Stimulated activated memory B cell treated with anti-CD40 and anti-IgM and Interleukin-4, amounts not matched to agents 10 μg/mL and 1 μg/mL and 100 μg/mL, for 72 hours (primary cell): ENCODE measurements around the gene CMTM2.

Experiments
- ATAC-seq: fragments of 150-1000 bp; cut with Tn5 transposase; 2 replicates; pipeline ENCODE4 v1.10.0; 2021
- H3K27ac Mint-ChIP-seq: one replicate; pipeline ENCODE4 v1.8.0; 2022; ENCODE audit warnings: mild to moderate bottlenecking, mixed read lengths
- H3K27me3 Mint-ChIP-seq: one replicate; pipeline ENCODE4 v1.8.0; 2022; ENCODE audit warnings: mixed read lengths
- H3K36me3 Mint-ChIP-seq: one replicate; pipeline ENCODE4 v1.8.0; 2022; ENCODE audit warnings: mixed read lengths
- H3K4me1 Mint-ChIP-seq: one replicate; pipeline ENCODE4 v1.8.0; 2022; ENCODE audit warnings: mixed read lengths
- H3K4me3 Mint-ChIP-seq: one replicate; pipeline ENCODE4 v1.8.0; 2022; ENCODE audit warnings: mild to moderate bottlenecking, moderate library complexity, mixed read lengths
- H3K9me3 Mint-ChIP-seq: one replicate; pipeline ENCODE4 v1.8.0; 2022; ENCODE audit warnings: mixed read lengths

CMTM2 gene, protein sequence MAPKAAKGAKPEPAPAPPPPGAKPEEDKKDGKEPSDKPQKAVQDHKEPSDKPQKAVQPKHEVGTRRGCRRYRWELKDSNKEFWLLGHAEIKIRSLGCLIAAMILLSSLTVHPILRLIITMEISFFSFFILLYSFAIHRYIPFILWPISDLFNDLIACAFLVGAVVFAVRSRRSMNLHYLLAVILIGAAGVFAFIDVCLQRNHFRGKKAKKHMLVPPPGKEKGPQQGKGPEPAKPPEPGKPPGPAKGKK

DNA sequence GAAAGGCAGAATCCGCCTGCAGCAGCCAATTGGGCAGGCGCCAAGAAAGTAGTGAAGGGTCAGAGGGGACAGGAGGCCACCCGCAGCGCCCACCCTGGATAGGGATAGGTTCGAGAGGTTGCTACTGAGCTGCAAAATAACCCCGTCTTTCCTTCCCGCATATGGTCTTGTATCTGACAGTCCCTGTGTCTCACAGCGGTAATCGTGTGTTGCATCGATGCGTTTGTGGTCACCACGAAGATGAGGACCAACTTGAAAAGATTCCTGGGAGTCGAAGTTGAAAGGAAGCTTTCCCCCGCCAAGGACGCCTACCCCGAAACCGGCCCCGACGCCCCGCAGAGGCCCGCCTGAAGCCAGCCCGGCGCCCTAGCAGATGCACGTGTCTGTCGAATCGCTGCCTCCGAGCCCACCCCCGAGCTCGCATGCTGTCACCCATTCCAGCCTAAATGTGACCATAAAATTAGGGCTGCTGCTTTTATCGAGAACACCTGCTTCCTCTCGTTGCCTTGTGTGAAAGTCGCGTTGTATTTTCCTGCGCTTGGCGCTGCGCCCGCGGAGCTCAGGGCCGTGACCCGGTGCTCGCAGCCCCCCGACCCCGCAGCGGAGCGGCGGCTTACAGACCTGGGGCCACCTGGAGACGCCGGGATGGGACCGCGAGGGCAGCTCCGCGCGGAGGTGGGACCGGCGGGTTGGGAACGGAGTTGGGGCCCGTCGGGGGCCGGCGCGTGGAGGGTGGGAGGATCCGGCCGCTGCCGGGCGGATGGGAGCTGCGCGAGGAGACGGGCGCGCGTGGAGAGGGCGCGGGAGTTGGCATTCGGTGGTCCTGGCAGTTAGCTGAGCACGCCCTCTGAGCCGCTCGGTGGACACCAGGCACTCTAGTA lies at the start of gene CMTM2:
Gene CMTM2, plus strand, starts transcription at position 813 of the 881 bp plus-strand sequence. CDS start 145 bp downstream, outside the sequence.
- Mint-ChIP-seq H3K27me3 (peaks cover 35% of the 10 kb centered on the region), H3K27ac (no peak within 1 kb of the TSS), H3K9me3 (peaks cover 3% of the 10 kb centered on the region), H3K4me1 (peaks cover 8% of the 10 kb centered on the region), H3K4me3 (peak within 1 kb of the TSS; percentile 43), H3K36me3 (peaks cover 6% of the 10 kb centered on the region)
- ATAC-seq: peak; percentile 20

DNA sequence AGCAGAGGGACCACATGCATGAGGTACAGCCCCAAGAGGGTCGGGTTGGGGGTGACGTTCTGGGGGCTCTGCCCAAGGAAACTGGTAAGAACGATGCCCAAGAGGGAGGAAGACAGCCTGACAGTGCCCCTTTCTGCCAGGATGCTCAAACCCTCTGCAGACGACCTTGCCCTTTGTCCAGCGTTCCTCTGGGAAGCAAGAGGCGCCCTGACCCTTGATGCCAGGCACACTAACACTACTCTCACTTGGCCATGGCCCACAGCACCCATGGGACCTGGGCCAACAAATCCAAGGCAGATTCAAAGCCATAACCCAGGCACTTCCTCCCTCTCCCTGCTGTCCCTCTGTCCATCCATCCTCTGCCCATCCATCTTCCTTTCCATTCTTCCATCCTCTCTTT lies 49.8 kb upstream of the CMTM2 start:
- H3K27ac Mint-ChIP-seq: no peak overlapping the region

DNA sequence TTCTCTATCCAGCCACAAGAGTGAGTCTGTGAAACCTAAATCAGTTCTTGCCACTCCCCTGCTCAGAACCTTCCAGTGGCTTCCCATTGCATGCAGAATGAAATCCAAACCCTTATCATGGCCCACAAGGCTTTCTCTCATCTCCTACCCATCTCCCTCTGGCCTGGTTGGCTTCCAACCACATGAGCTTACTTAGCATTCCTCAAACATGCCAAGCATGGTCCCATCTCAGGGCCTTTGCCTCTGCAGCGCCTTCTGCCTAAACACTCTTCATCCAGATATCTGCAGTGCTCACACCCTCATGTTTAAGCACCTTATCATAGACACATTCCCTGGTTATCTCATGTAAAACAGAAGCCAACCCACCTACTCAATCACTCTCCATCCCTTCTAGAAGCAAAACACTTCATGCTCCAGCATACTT lies 44.9 kb upstream of the CMTM2 start:
- no peak overlapping the region for H3K27ac Mint-ChIP-seq

More for the DNA sequence above, 49.8 kb upstream of the CMTM2 start:
- Mint-ChIP-seq H3K4me3 (no peak overlapping the region), H3K27me3 (no peaks in the 10 kb centered on the region), H3K36me3 (no peaks in the 10 kb centered on the region), H3K9me3 (no peaks in the 10 kb centered on the region), H3K4me1 (peaks cover 18% of the 10 kb centered on the region)
- ATAC-seq: no peak

DNA sequence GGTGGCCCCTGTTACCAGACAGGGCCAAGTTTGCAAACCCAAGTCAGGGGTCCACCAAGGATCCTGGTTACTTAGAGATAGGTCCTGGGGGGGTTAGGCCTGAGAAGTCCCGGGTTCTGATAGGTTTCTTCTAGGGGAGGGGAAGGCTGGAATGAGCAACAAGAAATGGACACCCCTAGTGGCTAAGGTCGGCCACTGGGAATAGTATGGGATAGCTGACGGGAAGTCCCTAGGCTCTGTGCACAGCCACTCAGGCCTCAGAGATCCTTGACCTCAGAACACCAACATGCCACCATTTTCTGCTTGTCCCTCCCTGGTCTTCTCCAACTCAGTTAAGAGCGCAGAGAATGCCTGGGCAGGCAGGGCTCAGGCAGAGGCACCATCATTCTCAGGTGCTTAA lies 42.7 kb upstream of the CMTM2 start:
- H3K36me3 Mint-ChIP-seq: no peaks in the 10 kb centered on the region
- H3K4me1 Mint-ChIP-seq: peaks cover 34% of the 10 kb centered on the region
- ATAC-seq: no peak
- no peaks in the 10 kb centered on the region for H3K9me3 Mint-ChIP-seq
- H3K27ac Mint-ChIP-seq: no peak overlapping the region
- H3K27me3 Mint-ChIP-seq: no peaks in the 10 kb centered on the region
- H3K4me3 Mint-ChIP-seq: no peak overlapping the region

More for the DNA sequence above, 44.9 kb upstream of the CMTM2 start:
- ATAC-seq: no peak
- Mint-ChIP-seq H3K27me3 (no peaks in the 10 kb centered on the region), H3K36me3 (no peaks in the 10 kb centered on the region), H3K4me3 (no peak overlapping the region), H3K9me3 (no peaks in the 10 kb centered on the region), H3K4me1 (peaks cover 19% of the 10 kb centered on the region)

DNA sequence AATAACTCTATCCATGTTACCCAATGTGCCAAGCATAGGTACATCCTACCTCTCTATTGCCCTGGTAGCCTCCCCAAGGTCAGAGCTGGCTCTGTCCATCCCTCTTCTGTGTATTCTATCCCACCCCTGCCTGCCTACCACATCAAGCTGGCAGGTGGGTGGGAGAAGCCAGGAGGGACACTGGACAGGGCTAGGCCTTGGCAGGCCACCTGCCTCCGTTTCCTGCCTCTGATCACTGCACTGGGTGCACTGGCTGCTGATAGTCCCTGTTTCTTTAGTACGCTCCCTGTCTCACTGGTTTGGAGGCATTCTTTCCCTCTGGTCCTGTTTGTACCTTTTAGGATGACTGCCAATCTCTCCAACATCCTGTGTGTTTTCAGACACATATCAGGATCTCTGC lies 42.0 kb upstream of the CMTM2 start:
- Mint-ChIP-seq H3K27ac (no peak overlapping the region), H3K4me3 (no peak overlapping the region), H3K36me3 (no peaks in the 10 kb centered on the region), H3K4me1 (peaks cover 34% of the 10 kb centered on the region), H3K27me3 (no peaks in the 10 kb centered on the region), H3K9me3 (no peaks in the 10 kb centered on the region)
- no peak for ATAC-seq

DNA sequence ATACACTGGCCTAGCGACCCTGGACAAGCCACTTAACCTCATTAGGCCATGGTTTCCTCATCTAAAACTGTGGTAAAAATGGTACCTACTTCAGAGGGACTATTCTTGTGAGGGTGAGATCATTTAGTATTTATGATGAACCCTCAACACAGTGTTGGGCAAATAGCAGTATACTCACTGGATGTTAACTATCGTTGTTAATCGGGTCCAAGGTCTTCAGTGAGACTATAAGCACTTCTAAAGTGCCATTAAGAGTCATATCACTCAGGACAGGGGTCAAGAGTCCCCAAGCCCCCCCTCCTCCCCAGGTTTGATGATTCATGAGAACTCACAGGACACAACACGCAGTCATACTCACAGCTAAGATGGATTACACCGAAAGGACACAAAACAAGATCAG lies 40.4 kb upstream of the CMTM2 start:
- ATAC-seq: no peak
- no peaks in the 10 kb centered on the region for H3K36me3 Mint-ChIP-seq
- H3K27ac Mint-ChIP-seq: no peak overlapping the region
- peaks cover 39% of the 10 kb centered on the region for H3K4me1 Mint-ChIP-seq
- H3K9me3 Mint-ChIP-seq: no peaks in the 10 kb centered on the region
- no peaks in the 10 kb centered on the region for H3K27me3 Mint-ChIP-seq
- no peak overlapping the region for H3K4me3 Mint-ChIP-seq

DNA sequence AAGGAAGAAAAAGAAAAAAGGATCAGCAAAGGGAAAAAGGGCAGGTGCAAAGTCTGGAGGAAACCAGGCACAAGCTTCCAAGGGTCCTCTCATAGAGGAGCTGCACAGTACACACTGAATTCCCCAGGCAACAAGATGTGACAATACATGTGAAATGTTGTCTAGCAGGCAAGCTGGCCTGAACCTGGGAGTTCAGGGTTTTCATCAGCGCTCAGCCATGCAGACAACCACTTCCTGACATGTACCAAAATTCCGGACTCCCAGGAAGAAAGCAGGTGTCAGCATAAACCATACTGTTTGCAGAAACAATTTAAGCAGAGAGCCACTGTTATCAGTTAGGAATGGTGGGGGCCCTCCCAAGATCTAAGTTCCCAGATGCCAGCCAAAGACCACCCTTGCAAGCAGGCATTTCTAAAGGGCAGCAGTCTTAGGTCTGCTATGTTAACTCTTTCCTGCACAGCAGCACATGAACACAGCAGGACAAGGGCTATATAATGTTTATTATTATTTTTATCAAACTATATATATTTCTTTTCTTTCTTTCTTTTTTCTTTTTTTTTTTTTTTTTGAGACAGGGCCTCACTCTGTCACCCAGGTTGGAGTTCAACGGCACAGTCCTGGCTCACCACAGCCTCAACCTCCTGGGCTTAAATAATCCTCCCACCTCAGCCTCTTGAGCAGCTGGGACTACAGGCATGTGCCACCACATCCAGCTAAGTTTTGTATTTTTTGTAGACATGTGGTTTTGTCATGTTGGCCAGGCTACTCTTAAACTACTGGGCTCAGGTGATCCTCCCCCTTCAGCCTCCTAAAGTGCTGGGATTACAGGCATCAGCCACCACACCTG lies 39.4 kb upstream of the CMTM2 start:
- no peaks in the 10 kb centered on the region for H3K9me3 Mint-ChIP-seq
- peak; percentile 73 for ATAC-seq
- peaks cover 46% of the 10 kb centered on the region for H3K4me1 Mint-ChIP-seq
- no peak overlapping the region for H3K4me3 Mint-ChIP-seq
- no peaks in the 10 kb centered on the region for H3K27me3 Mint-ChIP-seq
- H3K36me3 Mint-ChIP-seq: no peaks in the 10 kb centered on the region
- peak overlapping the region; percentile 38 for H3K27ac Mint-ChIP-seq

DNA sequence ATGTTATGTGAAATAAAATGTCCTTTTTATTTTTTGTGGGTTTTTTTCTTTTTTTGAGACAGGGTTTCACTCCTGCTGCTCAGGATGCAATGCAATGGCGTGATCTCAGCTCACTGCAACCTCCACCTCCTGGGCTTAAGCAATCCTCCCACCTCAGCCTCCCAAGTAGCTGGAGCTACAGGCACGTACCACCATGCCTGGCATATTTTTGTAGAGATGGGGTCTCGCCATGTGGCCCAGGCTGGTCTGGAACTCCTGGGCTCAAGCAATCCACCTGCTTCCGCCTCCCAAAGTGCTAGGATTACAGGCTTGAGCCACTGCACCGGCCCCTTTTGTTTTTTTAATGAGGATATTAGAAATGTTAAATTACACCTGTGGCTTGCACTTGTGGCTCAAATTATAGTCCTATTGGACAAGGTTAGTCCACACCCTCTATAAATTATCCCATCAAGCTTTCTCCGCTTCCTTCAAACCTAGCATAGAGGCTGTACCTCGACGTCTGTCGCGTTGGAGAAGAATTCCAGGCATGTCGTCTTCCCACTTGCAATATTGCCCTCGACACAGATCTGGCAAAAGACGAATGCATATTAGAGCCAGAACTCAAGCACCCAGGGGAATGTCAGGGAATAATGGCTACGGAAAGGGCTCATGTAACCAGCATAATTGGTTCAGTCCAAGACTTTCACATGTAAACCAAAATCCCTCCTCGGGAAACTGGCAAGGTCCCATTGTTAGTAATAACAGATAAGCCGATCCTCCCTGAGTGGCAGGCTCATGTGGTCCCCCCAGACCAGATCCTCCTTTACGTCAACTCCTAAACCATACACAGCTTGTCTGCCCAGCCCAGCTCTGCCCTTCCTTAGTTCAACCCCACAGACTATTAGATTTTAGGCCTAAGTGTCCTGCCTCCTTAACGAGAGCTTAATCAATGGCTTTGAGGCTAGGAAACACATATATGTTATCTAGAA lies 37.6 kb upstream of the CMTM2 start:
- H3K4me1 Mint-ChIP-seq: peaks cover 56% of the 10 kb centered on the region
- H3K4me3 Mint-ChIP-seq: no peak overlapping the region
- H3K9me3 Mint-ChIP-seq: no peaks in the 10 kb centered on the region
- H3K36me3 Mint-ChIP-seq: no peaks in the 10 kb centered on the region
- H3K27me3 Mint-ChIP-seq: no peaks in the 10 kb centered on the region
- no peak for ATAC-seq
- no peak overlapping the region for H3K27ac Mint-ChIP-seq

DNA sequence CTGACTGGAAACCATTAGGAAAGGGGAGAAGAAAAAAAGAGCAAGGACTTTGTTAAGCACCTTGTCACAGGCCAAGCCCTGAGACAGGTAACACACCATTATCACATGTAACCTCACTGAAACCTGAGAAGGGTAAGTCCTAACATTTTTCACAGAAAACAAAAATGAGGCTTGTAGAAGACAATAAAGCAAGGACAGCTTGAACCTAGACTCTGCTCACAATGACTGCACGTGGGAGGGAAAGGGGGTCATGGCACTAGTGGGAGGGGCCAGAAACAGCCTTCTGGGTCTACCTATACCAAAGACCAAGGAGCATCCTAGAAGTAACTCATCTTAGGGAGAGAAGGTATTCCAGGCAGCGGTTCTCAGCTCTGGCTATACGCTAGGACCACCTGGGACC lies 36.9 kb upstream of the CMTM2 start:
- no peak overlapping the region for H3K27ac Mint-ChIP-seq
- no peak for ATAC-seq
- peaks cover 60% of the 10 kb centered on the region for H3K4me1 Mint-ChIP-seq

DNA sequence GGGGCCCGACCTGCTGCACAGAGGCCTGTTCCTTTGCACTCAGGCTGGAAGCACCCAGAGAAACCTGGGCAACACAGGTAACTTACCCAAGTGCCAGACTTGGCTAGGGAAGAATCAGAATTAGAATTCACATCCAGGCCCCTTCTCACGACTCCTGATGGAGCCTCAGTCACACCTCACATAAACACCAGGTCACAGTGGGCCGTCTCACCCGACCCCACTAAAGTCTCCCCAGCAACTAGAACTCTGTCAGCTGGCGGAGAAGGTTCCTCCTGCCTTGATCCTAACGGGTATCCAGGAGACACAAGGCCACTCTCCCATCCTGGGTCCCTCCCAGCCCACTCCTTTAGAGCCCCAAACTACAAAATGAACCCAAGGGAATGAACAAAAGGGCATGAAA lies 35.7 kb upstream of the CMTM2 start:
- Mint-ChIP-seq H3K4me3 (no peak overlapping the region), H3K36me3 (no peaks in the 10 kb centered on the region), H3K27me3 (no peaks in the 10 kb centered on the region), H3K4me1 (peaks cover 63% of the 10 kb centered on the region), H3K27ac (no peak overlapping the region), H3K9me3 (no peaks in the 10 kb centered on the region)
- ATAC-seq: no peak

More for the DNA sequence above, 36.9 kb upstream of the CMTM2 start:
- no peak overlapping the region for H3K4me3 Mint-ChIP-seq
- H3K9me3 Mint-ChIP-seq: no peaks in the 10 kb centered on the region
- no peaks in the 10 kb centered on the region for H3K27me3 Mint-ChIP-seq
- no peaks in the 10 kb centered on the region for H3K36me3 Mint-ChIP-seq

DNA sequence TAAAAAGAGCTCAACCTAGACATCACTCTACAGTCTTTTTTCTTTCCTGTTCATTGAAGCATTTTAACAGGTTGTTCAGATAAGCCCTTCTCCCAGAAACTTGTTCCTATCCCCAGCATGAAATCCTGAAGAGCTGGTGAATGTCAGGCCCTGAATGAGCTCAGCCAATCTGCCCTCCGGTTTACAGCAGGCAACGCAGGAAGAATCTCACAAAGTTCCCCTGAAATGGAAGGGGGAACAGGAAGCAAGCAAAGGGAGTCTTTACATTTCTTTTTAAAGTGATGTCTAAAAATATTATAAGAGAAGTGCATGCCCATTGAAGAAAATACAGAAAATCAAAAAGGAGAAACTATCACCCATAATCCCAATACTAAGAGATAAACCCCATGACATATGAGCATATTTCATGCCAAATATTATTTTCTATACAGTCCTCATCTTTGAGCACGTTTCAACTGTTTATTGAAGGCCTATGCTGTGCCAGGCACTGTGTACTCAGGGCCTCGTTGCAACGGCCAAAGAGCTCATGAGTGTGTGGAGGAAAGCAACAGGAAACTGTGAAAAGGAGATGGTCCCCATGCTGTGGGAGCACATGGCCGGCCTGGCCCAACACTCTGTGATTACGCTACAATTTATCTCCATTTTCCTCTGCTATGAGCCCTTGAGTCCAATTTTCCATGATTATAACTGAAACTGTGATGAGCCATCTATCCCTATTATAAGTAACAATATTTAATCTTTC lies 35.1 kb upstream of the CMTM2 start:
- no peak overlapping the region for H3K27ac Mint-ChIP-seq
- H3K4me3 Mint-ChIP-seq: no peak overlapping the region
- peaks cover 64% of the 10 kb centered on the region for H3K4me1 Mint-ChIP-seq
- H3K36me3 Mint-ChIP-seq: no peaks in the 10 kb centered on the region
- no peaks in the 10 kb centered on the region for H3K9me3 Mint-ChIP-seq
- no peak for ATAC-seq
- no peaks in the 10 kb centered on the region for H3K27me3 Mint-ChIP-seq

DNA sequence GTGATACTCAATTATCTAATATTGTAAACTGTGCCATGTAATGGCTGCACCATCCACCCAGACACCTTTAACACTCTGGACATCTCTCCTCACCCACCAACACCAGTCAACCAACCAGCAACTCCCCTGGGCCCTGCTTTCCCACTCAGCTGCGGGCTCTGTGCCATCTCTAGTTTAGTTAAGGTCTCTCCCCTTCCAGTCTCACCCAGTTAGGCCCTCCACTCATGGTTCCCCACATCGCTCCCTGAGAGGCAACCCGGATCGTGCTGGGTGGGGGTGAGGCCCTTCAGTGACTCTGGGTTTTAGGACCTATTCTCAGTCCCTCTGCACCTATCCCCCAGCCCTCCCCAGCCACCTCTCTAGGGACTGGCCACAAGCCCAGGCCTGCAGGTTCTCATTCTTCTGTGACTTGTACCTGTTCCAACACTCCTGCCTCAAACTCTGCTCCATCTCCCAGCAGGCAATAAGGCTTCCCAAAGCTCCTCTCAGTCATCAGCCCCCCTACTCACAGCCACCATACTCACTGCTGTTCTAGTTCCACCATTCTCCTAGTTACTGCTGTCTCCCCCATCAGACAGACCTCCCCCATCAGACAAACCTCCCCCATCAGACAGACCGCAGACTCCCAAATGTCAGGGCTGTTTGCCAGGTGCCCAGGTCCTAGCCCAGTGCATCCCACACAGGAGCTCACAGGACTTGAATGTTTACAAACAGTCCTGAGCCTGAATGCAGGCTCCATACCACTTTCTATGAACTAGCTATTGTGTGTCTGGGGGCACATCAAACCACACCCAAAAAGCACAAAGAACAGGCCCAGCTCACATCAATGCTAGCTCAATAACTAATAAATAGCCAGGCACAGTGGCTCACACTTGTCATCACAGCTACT lies 31.9 kb upstream of the CMTM2 start:
- H3K4me1 Mint-ChIP-seq: peaks cover 69% of the 10 kb centered on the region
- H3K27ac Mint-ChIP-seq: no peak overlapping the region
- no peaks in the 10 kb centered on the region for H3K27me3 Mint-ChIP-seq
- H3K36me3 Mint-ChIP-seq: no peaks in the 10 kb centered on the region
- H3K4me3 Mint-ChIP-seq: no peak overlapping the region
- ATAC-seq: no peak
- no peaks in the 10 kb centered on the region for H3K9me3 Mint-ChIP-seq

DNA sequence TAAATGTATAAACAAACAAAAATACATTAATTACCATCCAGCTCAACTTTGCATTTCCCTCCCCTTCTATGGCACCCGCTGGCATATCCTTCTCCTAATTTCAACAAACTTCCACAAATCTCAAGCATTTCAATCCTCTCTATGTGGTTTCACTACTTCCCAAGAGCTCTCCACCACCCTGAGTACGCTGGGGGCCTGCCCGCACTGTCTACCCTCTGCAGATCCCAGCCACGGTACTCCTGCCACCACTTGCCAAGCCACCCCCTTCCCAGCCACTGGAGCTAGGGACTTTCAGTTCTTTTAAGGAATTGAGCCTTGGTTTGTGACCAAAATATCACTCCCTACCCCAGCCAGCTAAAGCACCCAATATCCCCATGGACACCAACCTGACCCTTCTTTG lies 31.2 kb upstream of the CMTM2 start:
- peaks cover 77% of the 10 kb centered on the region for H3K4me1 Mint-ChIP-seq
- H3K36me3 Mint-ChIP-seq: no peaks in the 10 kb centered on the region
- H3K27me3 Mint-ChIP-seq: no peaks in the 10 kb centered on the region
- ATAC-seq: no peak
- peak overlapping the region; percentile 50 for H3K27ac Mint-ChIP-seq
- H3K4me3 Mint-ChIP-seq: no peak overlapping the region
- no peaks in the 10 kb centered on the region for H3K9me3 Mint-ChIP-seq
